ENCODE data around the gene UBALD1.
"Not testable (repeated sequence)": the region's sequence is repeated elsewhere in the genome, so short reads cannot be mapped to it uniquely, and the experiment has no call there.

UBALD1 gene

DNA sequence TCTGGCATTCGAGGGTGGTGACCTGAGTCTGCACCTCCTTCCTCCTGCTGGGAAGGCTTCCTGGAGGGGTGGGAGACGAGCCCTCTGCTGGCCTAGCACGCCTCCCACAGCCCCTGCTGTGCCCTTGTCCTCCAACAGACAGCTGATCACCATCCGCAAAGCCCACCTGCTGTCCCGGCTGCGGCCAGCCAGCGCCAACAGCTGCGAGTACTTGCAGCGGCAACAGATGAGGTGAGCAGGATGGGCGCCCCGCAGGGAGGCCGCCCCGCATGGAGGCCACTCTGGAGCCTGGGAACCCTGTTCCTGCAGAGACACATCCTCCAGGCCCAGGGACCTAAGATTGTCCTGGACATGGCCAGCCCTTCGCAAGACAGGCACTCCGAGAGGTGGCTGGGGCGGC is 21.6 kb downstream of the UBALD1 start:
- no peak for DNase-seq

DNA sequence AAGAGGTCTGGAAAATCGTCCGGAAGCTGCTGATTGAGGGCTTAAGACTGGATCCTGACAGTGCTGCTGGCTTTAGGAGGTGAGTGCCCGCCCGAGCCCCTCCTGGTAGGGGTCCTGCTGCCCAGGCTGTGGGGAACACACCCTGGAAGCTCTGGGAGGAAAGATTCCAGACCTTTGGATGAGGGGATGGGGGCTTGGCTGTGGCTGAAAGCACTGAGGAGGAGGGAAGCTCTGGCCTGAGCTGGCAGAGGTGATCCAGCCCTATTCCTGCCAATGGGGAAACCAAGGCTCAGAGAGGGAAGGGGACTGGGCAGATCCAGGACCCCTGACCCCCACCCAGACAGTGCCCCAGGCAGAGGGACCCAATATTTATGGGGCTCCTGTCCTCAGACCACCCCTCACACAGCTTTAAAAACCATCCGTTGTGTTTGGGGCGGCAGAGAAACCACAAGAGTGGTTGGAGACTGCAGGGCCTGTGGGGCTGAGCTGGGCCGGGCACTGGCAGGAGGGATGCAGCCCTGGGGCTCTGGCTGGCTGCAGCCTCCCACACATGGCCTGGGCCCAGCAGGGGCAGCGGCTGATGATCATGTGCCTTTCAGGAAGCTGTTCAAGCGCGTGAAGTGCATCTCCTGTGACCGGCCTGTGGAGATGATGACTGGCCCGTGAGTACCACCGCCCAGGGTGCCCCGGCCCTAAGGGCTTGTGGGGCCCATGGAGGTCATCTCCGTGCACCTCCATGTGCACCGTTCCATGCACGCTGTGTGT is 22.8 kb downstream of the UBALD1 start:
- no peak for DNase-seq

DNA sequence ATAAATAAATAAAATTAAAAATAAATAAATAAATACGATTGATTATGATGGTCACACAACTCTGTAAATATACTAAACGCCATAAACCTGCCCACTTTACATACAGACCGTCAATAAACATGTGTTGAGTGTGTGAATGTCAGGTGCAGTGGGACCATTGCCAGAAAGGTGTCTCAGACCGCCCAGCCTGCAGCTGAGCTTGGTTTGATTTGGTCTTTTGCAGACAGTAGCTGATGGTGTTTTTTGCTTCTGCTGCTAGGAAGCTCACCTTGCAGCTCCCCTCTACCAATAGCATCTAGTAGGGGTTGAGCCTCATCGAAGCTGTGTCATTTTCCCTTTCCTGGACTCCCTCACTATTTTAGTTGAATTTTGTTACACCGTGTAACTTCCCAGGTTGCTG is 23.5 kb downstream of the UBALD1 start:
- DNase-seq: no peak

DNA sequence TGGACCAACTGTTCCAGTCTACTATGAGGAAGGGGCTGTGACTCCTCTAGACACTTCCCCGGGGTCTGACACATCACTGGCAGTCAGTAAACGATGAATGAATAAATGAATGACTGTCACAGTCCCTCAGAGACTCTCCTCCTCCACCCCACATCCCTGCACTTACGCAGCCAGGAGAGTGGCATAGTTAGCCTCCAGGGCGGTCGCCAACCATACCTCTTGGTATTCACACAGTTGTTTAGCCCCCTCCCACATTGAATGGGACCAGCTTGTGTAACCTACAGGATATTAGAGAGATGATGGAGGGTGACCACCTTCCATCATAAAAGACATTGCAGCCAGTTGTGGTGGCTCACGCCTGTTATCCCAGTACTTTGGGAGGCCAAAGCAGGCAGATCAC is 25.7 kb downstream of the UBALD1 start:
- no peak for DNase-seq

DNA sequence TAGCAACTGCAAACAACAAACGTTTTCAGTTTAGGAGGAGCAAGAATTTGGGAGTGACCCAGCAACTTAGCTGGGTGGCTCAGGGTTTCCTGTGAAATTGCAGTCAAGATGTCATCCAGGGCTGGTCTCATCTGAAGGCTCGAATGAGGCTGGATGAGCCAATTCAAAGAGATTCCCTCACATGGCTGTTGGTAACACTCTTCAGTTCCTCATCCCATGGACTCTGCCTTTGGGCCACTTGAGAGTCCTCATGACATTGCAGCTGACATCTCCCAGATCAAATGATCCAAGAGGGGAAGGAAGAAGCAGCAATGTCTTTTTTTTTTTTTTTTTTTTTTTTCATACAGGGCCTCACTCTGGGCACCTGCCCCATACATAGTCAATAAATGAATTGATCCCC is 26.3 kb downstream of the UBALD1 start:
- DNase-seq: no peak

DNA sequence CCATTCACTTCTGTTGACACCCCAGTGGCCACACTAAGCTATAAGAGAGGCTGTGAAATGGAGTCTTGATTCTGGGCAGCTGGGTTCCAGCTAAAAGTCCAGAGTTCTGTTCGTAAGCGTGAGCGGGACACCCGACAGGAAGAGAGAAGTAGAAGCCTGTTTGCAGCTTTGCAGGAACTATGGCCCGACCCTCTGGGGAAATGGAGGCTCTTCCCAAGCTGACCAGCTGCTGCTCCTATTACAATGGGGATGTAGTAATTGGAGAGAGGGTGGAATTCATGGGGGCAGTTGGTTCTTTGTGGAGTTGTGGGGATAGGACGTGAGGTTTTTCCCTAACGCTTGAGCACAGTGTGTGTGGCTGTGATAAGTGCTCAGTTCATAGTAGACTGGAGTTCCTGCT is 28.4 kb downstream of the UBALD1 start:
- no peak for DNase-seq

DNA sequence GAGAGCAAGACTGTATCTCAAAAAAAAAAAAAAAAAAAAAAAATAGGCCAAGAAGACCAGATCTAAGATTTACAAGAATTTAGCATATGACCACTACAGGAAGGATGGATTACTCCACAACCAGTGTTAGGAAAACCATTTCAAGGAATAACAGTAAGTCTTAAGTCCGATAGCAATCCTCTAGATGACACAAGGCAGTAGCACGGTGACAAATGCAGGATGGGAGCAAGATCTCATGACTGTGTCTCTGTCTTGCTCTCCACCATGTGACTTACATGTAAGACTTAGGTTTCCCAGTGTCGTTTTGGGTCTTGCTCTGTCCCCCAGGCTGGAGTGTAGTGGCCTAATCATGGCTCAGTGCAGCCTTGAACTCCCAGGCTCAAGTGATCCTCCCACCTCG is 30.8 kb downstream of the UBALD1 start:
- DNase-seq: no peak

DNA sequence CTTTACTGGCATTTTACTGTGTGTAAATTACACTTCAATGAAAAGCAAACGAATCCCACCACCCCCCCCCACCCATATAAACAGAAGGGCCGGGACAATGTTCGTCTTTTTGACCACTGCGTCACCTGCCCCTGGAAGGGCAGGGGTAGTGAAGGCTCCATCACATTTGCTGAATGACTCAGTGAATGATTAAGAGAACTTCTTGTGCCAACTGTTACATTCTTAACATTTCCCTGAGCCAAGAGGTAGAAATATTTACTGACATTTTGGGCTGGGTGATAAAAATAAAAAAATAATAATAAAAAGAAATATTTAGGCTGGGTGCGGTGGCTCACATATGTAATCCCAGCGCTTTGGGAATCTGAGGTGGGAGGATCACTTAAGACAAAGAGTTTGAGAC is 34.4 kb downstream of the UBALD1 start:
- DNase-seq: no peak

DNA sequence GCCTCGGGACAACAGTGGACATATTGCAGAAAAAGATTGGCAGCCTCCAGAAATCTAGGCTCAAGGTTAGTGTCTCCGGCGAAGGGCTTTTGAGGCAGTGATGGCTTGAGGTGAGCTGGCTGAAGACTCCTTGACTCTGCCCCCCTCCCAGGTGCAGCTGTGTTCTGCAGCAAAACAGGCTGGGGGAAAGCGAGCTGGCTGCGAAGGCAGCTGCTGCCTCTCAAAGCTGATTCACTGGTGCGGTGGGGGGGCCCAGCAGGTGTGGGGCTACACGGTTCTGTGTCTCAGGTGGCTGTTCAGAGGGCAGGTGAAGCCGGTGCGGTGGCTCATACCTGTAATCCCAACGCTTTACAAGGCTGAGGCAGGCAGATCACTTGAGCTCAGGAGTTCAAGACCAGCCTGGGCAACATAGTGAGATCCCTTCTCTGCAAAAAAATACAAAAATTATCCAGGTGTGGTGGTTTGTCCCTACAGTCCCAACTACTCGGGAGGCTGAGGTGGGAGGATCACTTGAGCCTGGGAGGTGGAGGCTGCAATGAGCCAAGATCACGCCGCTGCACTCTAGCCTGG is 35.6 kb downstream of the UBALD1 start:
- peak; percentile 36 to 85 for DNase-seq

DNA sequence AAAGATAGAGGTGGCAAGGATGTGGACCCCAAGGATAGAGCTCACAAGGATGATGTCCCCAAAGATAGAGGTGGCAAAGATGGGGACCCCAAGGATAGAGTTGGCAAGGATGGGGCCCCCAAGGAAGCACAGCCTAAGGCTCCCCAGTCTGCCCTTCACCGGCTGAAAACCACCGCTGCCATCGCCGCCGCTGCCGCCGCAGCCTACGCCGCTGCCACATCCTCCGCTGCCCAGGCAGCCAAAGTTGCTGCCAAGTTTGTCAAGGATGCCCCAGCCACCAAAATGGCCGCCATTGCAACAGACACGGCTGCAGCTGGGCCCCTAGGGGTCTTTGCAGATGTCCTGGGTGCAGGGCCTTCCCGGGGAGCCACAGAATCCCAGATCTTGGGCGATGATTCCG is 38.7 kb downstream of the UBALD1 start:
- DNase-seq: no peak

DNA sequence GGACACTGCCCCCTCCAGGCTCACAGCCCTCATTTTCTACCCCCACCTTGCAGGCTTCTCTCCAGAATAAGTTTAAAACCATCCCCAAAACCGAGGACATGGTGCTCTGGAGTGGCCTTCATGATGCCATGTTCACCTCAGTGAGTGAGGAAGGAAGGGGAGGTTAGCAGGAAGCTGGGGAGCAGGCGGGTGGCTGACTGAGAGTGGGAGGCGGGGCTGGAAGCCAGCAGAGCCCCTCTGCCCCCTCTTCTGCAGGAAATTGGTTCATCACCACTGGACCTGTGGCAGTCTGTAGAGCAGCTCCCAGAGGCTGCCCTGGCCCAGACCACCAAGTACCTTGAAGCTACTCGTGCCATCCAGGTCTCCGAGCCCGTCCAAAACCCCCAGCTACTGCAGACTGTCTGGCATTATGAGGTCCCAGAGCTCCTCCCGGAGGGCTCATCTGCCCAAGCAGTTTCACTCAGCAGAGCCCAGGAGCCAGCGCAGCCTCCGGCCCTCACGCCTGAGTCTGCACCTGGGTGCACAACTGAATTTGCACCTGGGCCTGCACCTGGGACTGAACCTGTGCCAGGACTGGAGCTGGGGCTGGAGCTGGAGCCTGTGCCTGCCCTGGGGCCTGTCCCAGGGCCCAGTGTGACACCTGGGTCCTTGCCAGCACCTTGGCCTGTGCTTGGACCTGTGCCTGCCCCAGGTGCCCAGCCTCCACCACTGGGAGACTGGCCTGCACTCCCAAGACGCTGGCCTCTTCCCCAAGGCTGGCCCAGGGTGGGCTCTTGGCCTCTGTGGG is 39.6 kb downstream of the UBALD1 start:
- DNase-seq: no peak

DNA sequence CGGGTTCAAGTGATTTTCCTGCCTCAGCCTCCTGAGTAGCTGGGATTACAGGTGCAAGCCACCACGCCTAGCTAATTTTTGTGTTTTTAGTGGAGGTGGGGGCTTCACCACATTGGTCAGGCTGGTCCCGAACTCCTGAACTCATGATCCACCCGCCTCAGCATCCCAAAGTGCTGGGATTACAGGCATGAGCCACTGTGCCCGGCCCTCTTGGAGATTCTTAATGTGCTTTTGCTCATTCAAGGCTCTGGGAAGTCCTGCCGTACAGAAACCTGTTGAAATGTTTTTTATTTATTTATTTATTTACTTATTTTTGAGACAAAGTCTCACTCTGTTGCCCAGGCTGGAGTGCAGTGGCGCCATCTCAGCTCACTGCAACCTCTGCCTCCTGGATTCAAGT is 40.8 kb downstream of the UBALD1 start:
- DNase-seq: not testable (repeated sequence)

DNA sequence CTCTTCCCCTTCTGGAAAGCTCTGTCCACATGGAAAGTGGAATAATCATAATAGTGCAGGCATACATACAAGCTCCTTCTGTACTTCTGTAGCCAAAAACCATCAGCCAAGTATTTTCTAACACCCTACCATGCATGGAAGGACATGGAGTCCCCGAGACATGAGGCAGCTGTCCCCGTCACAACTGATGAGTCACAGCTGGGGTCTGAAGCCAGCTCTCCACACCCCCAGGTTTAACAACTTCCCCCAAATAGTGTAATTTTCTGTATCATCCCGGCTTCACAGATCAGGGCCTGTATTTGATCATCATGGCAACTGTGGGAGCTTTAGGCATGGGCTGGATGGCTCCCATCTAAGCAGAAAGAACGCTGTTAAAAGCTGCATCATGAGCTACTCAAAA is 42.0 kb downstream of the UBALD1 start:
- DNase-seq: no peak

DNA sequence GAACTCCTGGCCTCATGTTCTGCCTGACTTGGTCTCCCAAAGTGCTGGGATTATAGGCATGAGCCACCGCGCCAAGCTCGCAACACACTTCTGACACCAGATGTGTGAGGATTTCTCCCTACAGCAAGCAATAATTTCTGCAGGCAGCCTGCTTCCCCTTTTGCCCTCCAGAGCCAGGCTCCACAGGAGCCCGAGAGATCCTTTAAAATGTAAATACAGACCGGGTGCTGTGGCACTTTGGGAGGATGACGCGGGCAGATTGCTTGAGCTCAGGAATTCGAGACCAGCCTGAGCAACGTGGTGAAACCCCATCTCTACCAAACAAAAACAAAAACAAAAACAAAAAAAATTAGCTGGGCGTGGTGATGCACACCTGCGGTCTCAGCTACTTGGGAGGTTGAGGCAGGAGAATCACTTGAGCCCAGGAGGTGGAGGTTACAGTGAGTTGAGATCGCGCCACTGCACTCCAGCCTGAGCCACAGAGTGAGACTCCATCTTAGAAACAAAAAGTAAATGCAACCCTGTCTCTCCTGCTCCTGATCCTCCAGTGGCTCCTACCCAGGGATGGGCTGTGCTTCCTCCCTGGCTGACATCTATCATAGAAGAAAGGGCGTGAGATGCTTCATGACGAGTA is 43.9 kb downstream of the UBALD1 start:
- no peak for DNase-seq

DNA sequence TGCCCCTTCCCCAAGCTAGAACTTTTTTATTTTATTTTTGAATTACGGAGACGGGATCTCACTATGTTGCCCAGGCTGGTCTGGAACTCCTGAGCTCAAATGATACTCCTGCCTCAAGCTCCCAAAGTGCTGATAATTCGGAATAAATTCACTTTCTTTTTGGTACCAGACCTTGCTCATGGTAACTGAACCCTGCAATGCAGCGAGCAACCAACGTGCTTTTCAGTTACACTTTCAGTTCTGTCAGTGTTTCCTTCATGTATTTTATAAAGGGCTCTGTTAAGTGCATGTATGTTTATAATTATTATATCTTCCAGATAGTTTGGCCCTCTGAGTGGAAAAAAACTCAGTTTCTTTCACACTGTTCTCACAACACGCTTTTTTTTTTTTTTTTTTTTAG is 44.6 kb downstream of the UBALD1 start:
- no peak for DNase-seq

DNA sequence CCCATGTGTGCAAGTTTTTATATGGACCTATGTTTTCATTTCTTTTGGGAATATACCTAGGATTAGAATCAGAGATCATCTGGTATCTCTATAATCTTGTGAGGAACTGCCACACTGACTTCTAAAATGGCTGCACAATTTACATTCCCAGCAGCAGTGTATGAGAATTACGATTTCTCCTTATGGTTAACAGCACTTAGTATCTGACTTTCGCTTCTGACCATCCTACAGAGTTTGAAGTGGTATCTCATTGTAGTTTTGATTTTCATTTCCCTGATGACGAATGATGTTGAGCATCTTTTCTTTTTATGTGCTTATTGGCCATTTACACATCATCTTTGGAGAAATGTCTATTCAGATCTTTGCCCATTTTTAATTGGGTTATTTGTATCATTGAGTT is 48.5 kb downstream of the UBALD1 start:
- DNase-seq: no peak

DNA sequence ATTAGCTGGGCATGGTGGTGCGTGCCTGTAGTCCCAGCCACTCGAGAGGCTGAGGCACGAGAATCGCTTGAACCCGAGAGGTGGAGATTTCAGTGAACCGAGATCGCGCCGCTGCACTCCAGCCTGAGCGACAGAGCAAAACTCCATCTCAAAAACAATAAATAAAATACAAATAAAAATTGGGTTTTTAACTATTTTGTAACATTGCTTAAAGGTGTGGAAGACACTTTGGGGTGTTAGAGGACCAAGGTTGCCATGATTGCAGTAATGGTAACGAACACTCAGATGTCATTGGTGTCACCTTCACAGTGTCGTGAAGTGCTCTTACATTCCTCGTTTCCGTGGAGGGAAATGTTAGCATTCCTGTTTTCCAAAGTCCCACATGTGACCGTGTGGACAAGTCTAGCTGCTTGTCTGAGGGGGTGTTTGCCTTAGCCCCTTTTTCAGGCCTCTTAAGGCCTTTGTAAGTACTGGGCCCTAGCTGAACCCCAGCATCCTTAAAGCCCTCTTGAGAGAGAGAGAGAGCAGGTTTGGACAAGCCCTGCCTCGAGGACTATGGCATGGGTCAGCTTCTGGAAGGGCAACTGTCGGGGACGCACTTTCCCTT is 49.9 kb downstream of the UBALD1 start:
- no peak for DNase-seq

DNA sequence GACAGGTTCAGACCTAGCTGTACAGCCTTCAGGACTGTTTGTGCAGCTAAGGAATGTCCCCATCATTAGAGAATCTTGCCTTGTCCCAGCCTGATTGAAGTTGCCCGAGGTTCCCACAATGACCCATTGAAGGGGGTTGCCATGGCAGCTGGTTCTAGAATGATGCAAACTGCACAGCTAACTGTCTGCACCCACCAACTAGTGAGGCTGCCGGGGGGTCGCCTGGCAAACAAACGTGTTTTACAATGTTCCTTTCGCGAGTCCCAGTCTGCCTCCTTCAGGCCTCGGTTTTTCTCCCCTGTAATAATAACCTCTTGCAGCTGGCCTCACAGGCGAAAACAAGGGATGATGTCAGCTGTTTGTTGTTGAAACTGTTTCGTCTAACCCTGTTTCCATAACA is 53.1 kb downstream of the UBALD1 start:
- no peak for DNase-seq

Data from NCI-H187 (cell line).